Naive thymus-derived CD8-positive, alpha-beta T cell (primary cell): Measurements from ENCODE around the gene NEDD8. TPM values are rescaled to one million over a fixed set of nuclear protein-coding genes. Genes with fewer than 3 reads are reported as not detected.

ENCODE experiments used
- ATAC-seq, 2 donors: fragments of 150-1000 bp; cut with Tn5 transposase in 1 of 2; sonication (Bioruptor Pico), chemical (Tn5 transposase) in 1 of 2; 1 replicate in 1 of 2; 2 replicates in 1 of 2; pipeline ENCODE4 v1.10.0; 2021; ENCODE audit warnings: mild to moderate bottlenecking in 2 of 2, moderate library complexity in 2 of 2
- POLR2A ChIA-PET: fragments of 350-600 bp; sonication (Branson Sonifier 250); formaldehyde crosslinking; loops from one replicate; lab custom pipeline; 2021; ENCODE audit warnings: antibody characterized with exemption; lab: Charles Lee
- DNase-seq, 10 donors: peaks; one replicate each; pipeline versions ENCODE4 v3.0.0 to v3.0.0-alpha.2; 2020 to 2022
- H3K27ac Mint-ChIP-seq, 10 donors: one replicate each; pipeline ENCODE4 v1.8.0; 2020 to 2022; ENCODE audit warnings: mild to moderate bottlenecking in 10 of 10, mixed read lengths in 10 of 10, moderate library complexity in 4 of 10, inconsistent platforms in 1 of 10
- H3K27me3 Mint-ChIP-seq, 5 donors: one replicate each; pipeline ENCODE4 v1.8.0; 2021 to 2022; ENCODE audit warnings: mixed read lengths in 5 of 5
- H3K36me3 Mint-ChIP-seq, 3 donors: one replicate each; pipeline ENCODE4 v1.8.0; 2020 to 2022; ENCODE audit warnings: mixed read lengths in 3 of 3, mild to moderate bottlenecking in 2 of 3, inconsistent platforms in 1 of 3
- H3K4me1 Mint-ChIP-seq, 4 donors: one replicate each; pipeline ENCODE4 v1.8.0; 2021 to 2022; ENCODE audit warnings: mixed read lengths in 4 of 4
- H3K4me3 Mint-ChIP-seq, 10 donors: one replicate each; pipeline ENCODE4 v1.8.0; 2020 to 2022; ENCODE audit warnings: mild to moderate bottlenecking in 10 of 10, mixed read lengths in 10 of 10, moderate library complexity in 6 of 10, inconsistent platforms in 1 of 10
- H3K9me3 Mint-ChIP-seq, 9 donors: one replicate each; pipeline ENCODE4 v1.8.0; 2020 to 2022; ENCODE audit warnings: mixed read lengths in 9 of 9, mild to moderate bottlenecking in 3 of 9, inconsistent platforms in 1 of 9, moderate library complexity in 1 of 9
- polyA plus RNA-seq, 3 donors: library from polyadenylated mRNA; unstranded; fragments of 300-500 nt; fragmentation: Illumina TruSeq; gene quantifications; one replicate each; pipeline ENCODE4 v1.2.3, GENCODE V29; 2021
- total RNA-seq, 8 experiments: library from RNA in 2 of 8; stranded (reverse) in 2 of 8; gene quantifications; one replicate each; pipeline ENCODE4 v1.2.3 and lab custom pipeline; 2021 to 2026

Gene NEDD8
- total and polyA plus RNA-seq, 5 experiments from 2014 or later, result 96.8 to 320 (median 302) TPM

DNA sequence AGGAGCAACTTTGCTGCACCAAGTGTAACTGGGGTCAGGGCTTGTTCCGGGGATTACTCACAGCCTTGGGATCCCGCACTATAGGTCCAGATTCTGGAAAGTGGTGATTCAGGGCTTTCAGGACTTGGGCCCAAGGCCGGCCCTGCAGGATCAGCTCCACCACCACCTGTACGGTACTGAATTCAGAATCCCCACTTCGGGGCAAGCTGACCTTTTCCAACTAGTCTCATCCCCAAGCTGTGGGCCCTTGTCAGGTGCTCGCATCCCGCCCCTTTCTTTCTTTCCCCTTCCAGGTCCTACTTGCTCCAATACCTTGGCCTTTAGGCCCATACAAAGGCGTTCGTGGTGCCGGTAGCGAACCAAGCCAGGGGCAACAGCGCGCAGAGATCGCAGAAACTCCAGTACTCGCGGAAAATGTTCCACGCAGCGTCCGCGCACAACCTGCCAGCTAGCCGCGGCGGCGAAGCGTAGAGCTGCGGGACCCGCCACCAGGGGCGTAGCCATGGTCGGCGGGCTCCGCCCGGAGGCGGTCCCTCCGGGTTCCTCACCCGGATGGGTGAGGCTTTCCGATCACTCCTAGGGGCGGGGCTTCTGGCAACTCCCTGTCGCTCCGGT is 9.8 kb upstream of the NEDD8 start:
- H3K9me3 Mint-ChIP-seq, result no peaks in the 10 kb centered on the region
- H3K4me3 Mint-ChIP-seq, result peak overlapping the region; percentile 83 to 99 (median 97)
- peak in 9 of 10 donors; percentile 89 to 97 (median 92) for DNase-seq
- peak; percentile 83 to 84 for ATAC-seq
- peaks cover 3 to 48% (median 10%) of the 10 kb centered on the region in 3 donors for H3K36me3 Mint-ChIP-seq
- no peaks in the 10 kb centered on the region for H3K27me3 Mint-ChIP-seq
- POLR2A ChIA-PET, result interaction anchor here (0.7 to 3.9 kb wide), 26 partner anchors 10 to 940 kb away, joined by 3 to 73 read pairs (median 12); partner anchors contain the start of genes CBLN3, CHMP4A, CIDEB and DCAF11
- H3K4me1 Mint-ChIP-seq, result peaks cover 32 to 76% (median 65%) of the 10 kb centered on the region in 4 donors
- peak overlapping the region; percentile 96 to 100 (median 100) for H3K27ac Mint-ChIP-seq

DNA sequence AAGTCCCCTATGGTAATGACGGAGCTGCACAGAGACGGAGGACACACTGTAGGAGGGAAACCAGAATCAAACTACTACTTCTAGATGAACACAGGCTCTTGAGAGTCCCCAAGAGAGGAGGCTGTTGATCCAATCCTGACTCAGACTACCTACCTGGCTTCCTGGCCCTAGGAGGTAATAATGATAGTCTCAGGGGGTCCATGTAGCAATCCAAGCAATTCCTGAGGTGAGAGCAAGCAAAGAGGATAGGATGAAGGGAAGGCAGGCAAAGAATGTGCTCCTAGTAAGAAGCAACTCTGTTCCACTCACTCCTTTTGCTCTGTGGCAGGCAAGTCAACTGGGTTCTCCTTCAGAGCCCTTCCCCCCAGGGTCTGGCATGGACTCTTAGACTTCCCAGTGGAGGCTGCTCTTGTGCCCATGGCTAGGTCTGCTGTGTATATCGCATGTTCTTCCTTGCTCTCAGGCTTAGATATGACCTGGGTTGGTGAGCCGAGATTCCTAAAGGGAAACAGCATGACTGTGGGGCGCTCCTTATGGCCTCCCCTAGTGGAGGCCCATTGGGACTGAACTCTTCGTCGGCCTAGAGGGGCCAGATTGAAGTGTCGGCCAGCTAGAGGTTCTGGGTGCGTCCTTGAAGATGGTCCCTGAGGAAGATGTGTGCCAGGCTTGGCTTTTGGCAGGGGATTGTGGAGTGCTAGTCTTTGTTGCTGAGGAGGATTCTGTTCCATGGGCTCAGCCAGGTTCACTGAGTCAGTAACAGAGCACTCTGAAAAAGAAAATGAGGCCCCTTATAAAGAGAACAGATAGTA is 8.1 kb upstream of the NEDD8 start:
- no peaks in the 10 kb centered on the region for H3K9me3 Mint-ChIP-seq
- H3K36me3 Mint-ChIP-seq, result peaks cover 10 to 64% (median 16%) of the 10 kb centered on the region in 3 donors
- peaks cover 42 to 80% (median 77%) of the 10 kb centered on the region in 4 donors for H3K4me1 Mint-ChIP-seq
- H3K4me3 Mint-ChIP-seq, result peak overlapping the region; percentile 69 to 99 (median 96)
- no peak for DNase-seq
- no peaks in the 10 kb centered on the region for H3K27me3 Mint-ChIP-seq
- H3K27ac Mint-ChIP-seq, result peak overlapping the region in 9 of 10 donors; percentile 37 to 96 (median 80)
- ATAC-seq, result no peak
- POLR2A ChIA-PET, result interaction anchor here (1.0 to 3.8 kb wide), 7 partner anchors 8 to 630 kb away, joined by 3 to 73 read pairs (median 33); partner anchors contain the start of genes CBLN3, CHMP4A, GMPR2 and KHNYN

DNA sequence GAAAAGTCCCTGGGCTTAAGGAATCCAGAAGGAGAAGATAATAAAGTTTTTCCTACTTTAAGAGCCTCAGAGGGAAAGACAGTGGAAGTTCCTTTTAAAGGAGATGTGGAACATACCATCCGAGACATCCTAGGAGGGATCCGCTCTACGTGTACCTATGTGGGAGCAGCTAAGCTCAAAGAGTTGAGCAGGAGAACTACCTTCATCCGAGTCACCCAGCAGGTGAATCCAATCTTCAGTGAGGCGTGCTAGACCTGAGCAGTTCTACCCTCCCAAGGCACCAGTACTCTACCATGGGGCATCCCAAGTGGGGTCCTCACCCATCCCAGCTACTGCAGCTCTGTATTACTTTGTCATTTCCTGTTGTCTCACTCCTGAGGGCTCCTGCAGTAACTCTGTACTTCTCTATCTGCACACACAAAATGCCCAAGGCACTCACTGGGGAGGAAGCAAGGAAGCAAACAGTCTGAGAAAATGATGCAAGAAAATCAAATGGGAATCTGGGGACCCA is 6.4 kb upstream of the NEDD8 start:
- Mint-ChIP-seq H3K27ac (peak overlapping the region in 9 of 10 donors; percentile 41 to 89 (median 66)), H3K9me3 (no peaks in the 10 kb centered on the region), H3K4me3 (peak overlapping the region in 7 of 10 donors; percentile 2 to 83 (median 41)), H3K4me1 (peaks cover 40 to 89% (median 85%) of the 10 kb centered on the region in 4 donors), H3K36me3 (peaks cover 10 to 70% (median 18%) of the 10 kb centered on the region in 3 donors), H3K27me3 (no peaks in the 10 kb centered on the region)
- ATAC-seq (no peak), DNase-seq (no peak)
- POLR2A ChIA-PET, result interaction anchor here (0.7 to 1.2 kb wide), 6 partner anchors 23 to 192 kb away, joined by 3 to 7 read pairs (median 3); partner anchors contain the start of genes CHMP4A, KHNYN, MDP1 and TSSK4

DNA sequence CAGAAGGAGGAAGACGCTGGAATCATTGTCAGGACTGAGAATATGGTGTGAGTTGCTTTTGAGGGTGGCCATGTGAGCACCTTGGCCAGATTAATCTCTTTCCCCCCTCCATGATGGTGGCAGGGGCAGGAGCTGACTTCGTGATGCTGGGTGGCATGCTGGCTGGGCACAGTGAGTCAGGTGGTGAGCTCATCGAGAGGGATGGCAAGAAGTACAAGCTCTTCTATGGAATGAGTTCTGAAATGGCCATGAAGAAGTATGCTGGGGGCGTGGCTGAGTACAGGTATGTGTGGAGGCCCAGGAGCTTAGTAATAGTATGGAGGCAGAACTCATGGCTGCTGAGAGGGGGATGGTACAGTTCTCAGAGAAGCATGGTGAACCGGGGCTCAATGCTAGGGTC is 6.0 kb upstream of the NEDD8 start:
- ATAC-seq (no peak), DNase-seq (no peak)
- Mint-ChIP-seq H3K4me1 (peaks cover 41 to 89% (median 84%) of the 10 kb centered on the region in 4 donors), H3K27ac (peak overlapping the region in 8 of 10 donors; percentile 32 to 89 (median 45)), H3K4me3 (peak overlapping the region in 4 of 10 donors; percentile 2 to 20 (median 5)), H3K9me3 (no peaks in the 10 kb centered on the region), H3K36me3 (peaks cover 10 to 70% (median 18%) of the 10 kb centered on the region in 3 donors), H3K27me3 (no peaks in the 10 kb centered on the region)
- POLR2A ChIA-PET, result interaction anchor here (0.6 to 1.2 kb wide), 5 partner anchors 15 to 192 kb away, joined by 3 to 7 read pairs (median 3); partner anchors contain the start of genes CHMP4A and KHNYN

DNA sequence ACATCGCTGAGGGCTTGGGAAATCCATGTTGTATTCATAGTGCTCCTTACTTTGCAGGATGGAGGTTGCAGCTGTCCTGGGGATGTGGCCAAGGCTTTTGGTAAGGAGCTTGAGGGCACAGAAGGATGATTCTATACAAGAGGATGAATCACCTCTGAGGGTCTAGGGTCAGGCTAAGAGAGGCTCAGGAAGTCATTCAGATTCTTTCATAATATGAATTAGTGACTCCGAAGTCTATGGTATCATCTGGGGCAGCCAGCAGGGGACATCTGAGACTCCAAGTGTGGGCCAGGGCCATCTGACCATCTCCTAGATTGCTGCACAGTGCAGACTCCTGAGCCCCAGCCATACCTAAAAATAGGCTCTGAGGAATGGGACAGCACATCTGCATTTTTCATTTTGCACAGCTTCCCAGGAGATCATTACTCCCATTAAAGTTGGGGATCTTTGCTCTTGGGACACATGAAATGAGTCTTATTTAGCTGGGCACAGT is 5.3 kb upstream of the NEDD8 start:
- Mint-ChIP-seq H3K27ac (peak overlapping the region in 5 of 10 donors; percentile 41 to 84 (median 49)), H3K4me1 (peaks cover 39 to 88% (median 82%) of the 10 kb centered on the region in 4 donors), H3K36me3 (peaks cover 10 to 70% (median 18%) of the 10 kb centered on the region in 3 donors), H3K27me3 (no peaks in the 10 kb centered on the region), H3K4me3 (peak overlapping the region in 2 of 10 donors; percentile 2 to 20), H3K9me3 (no peaks in the 10 kb centered on the region)
- POLR2A ChIA-PET, result interaction anchor here (0.6 to 1.2 kb wide), 3 partner anchors 15 to 33 kb away, joined by 3 to 7 read pairs (median 3); partner anchors contain the start of gene CHMP4A
- DNase-seq (no peak), ATAC-seq (no peak)

DNA sequence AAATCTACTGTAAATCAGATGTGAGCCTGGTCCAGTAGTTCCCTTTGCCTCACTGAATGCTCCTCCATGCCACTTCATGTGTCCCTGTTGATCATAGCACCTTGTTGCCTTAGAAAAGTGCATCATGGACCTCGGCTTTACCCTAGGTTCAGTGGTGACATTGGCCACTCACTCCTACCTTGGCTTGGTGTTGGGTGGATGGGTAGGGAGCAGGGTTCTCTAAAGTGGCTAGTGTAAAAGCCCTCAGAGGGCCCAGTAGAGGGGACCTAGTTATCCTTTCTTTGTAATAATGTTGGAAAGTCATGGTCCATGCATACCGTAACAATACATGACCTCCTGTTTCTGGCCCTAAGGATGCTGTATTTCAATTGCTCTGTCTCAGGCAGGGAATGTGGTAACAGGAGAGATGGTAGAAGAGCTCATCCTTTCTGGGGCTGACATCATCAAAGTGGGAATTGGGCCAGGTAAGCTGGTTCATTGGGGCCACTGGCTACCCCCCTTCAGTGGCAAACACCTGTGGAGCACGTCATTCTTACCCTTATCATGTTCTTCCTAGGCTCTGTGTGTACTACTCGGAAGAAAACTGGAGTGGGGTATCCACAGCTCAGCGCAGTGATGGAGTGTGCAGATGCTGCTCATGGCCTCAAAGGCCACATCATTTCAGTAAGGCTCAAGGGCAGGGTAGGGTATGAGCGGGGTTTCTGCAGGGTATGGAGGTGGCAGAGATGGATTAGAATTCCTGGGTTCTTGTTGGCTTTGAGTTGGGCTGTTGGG is 4.7 kb upstream of the NEDD8 start:
- Mint-ChIP-seq H3K4me3 (peak overlapping the region in 2 of 10 donors; percentile 16 to 17), H3K27me3 (no peaks in the 10 kb centered on the region), H3K27ac (peak overlapping the region in 6 of 10 donors; percentile 38 to 84 (median 50)), H3K4me1 (peaks cover 37 to 83% (median 78%) of the 10 kb centered on the region in 4 donors), H3K9me3 (no peaks in the 10 kb centered on the region), H3K36me3 (peaks cover 10 to 64% (median 18%) of the 10 kb centered on the region in 3 donors)
- POLR2A ChIA-PET, result no interaction called here
- ATAC-seq (no peak), DNase-seq (no peak)

DNA sequence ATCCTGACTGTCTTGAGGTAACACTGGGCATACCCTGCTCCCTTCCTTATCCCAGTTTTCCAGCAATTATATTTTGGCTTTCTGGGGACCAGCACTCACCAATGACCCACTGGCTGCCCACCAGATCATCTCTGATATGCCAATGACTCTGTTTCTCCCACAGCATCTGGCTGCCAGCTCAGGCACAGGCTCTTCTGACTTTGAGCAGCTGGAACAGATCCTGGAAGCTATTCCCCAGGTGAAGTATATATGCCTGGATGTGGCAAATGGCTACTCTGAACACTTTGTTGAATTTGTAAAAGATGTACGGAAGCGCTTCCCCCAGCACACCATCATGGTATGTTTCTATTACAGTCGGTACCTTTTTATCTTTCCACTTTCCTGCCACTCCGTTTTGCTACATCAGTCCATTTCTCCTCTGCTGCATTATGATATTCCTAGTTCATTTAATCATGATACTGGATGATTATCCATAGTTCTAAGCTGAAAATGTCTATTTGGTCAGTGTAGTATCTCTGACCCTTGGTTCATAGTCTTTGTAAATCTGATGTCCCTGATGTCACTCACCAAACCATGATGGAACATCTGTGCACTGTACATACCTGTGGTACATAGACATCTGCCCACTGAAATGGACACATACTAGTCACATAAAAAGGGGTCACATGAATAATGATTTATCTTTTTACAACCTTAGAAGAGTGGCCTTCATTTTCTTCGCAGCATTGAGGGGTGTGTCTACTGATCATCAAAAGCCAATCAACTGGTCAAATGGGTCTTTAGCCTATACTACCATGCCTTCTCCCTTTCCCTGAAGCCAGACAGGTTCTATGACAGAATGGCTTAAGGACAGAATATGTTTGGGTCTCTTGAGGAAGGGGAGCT is 3.9 kb upstream of the NEDD8 start:
- ATAC-seq (no peak), DNase-seq (no peak)
- Mint-ChIP-seq H3K36me3 (peaks cover 10 to 63% (median 18%) of the 10 kb centered on the region in 3 donors), H3K4me1 (peaks cover 37 to 83% (median 80%) of the 10 kb centered on the region in 4 donors), H3K4me3 (peak overlapping the region in 3 of 10 donors; percentile 1 to 35 (median 33)), H3K27ac (peak overlapping the region; percentile 32 to 84 (median 72)), H3K9me3 (no peaks in the 10 kb centered on the region), H3K27me3 (no peaks in the 10 kb centered on the region)
- POLR2A ChIA-PET, result interaction anchor here (0.5 to 5.4 kb wide), 5 partner anchors 23 to 47 kb away, joined by 3 to 50 read pairs (median 3); partner anchors contain the start of genes CHMP4A, IPO4, MDP1 and RABGGTA

DNA sequence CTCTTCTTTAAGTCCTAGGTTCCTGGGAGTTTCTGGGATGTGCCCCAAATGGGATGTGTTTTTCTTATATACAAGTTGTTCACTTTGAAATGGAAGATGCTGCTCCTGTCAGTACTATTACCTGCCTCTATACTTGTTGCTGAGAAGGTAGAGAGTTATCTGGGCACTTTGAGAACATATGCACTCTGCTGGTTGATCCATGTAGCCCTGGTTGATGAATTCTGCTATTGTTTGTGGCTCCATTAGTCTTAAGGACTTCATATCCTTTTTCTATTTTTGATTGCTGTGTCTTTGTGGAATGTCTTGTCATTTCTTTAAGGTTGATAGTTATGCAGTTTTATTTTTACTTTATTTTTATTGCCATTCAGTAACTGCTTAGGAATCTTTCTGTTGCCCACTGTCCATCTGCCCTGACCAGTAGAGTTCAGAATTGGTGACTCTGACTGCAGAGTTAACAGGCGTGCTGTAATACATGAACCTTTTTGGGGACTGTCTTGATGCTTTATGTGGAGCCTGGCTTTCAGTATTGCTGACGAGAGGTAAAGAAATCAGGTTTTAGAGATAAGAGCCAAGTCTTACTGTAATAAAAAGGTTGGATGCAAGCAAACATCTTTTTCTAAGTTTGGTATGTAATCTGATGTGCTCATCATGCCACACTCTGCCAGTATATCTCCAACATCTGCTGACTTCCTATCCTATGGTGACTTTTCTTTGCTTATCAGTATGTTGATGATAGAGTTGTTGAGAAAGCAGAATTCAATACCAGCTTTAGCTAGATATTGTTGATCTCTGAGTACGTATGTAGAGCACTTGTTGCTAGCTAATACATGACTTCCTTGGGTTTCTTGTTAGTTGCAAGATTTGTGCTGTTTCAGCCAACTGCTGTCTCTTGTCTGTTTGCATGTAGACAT is 2.2 kb upstream of the NEDD8 start:
- POLR2A ChIA-PET, result interaction anchor here (0.5 to 5.4 kb wide), 7 partner anchors 8 to 65 kb away, joined by 3 to 53 read pairs (median 7); partner anchors contain the start of genes CHMP4A, IPO4, MDP1 and RABGGTA
- peaks cover 10 to 46% (median 18%) of the 10 kb centered on the region in 3 donors for H3K36me3 Mint-ChIP-seq
- H3K27ac Mint-ChIP-seq, result peak overlapping the region; percentile 3 to 96 (median 60)
- H3K9me3 Mint-ChIP-seq, result no peaks in the 10 kb centered on the region
- H3K4me1 Mint-ChIP-seq, result peaks cover 29 to 73% (median 68%) of the 10 kb centered on the region in 4 donors
- DNase-seq (no peak), ATAC-seq (no peak)
- H3K27me3 Mint-ChIP-seq, result no peaks in the 10 kb centered on the region
- H3K4me3 Mint-ChIP-seq, result peak overlapping the region in 8 of 10 donors; percentile 13 to 99 (median 91)

DNA sequence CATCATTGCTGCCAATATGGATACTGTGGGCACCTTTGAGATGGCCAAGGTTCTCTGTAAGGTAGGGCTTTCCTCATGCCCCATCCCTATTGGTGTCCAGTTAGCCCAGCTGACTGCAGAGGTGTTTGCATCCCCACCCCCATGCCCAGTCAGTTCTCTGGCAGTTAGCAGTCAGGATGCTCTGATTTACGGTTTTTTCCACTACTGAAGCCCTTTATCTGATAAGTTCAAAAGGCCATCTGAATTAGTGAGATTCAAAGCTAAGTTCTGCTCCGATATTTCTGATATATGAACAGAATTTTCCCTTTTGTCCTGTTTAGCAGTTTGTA is 1.3 kb upstream of the NEDD8 start:
- Mint-ChIP-seq H3K4me1 (peaks cover 24 to 69% (median 64%) of the 10 kb centered on the region in 4 donors), H3K27me3 (no peaks in the 10 kb centered on the region), H3K9me3 (no peaks in the 10 kb centered on the region), H3K4me3 (peak overlapping the region; percentile 87 to 100 (median 98)), H3K27ac (peak overlapping the region; percentile 3 to 99 (median 95)), H3K36me3 (peaks cover 10 to 40% (median 18%) of the 10 kb centered on the region in 3 donors)
- POLR2A ChIA-PET, result interaction anchor here (0.6 to 5.4 kb wide), 5 partner anchors 9 to 68 kb away, joined by 3 to 53 read pairs (median 7); partner anchors contain the start of genes CHMP4A, MDP1, RABGGTA and TINF2
- ATAC-seq, result no peak
- DNase-seq, result no peak
